ENCODE measurements around the gene FGF7. TPM values are rescaled to one million over a fixed set of nuclear protein-coding genes. Genes with fewer than 3 reads are reported as not detected.

Gene FGF7
- total and polyA plus RNA-seq, 2 donors (not counting 3 experiments of a cell fraction or from before 2014, with no cell fraction given): not detected

DNA sequence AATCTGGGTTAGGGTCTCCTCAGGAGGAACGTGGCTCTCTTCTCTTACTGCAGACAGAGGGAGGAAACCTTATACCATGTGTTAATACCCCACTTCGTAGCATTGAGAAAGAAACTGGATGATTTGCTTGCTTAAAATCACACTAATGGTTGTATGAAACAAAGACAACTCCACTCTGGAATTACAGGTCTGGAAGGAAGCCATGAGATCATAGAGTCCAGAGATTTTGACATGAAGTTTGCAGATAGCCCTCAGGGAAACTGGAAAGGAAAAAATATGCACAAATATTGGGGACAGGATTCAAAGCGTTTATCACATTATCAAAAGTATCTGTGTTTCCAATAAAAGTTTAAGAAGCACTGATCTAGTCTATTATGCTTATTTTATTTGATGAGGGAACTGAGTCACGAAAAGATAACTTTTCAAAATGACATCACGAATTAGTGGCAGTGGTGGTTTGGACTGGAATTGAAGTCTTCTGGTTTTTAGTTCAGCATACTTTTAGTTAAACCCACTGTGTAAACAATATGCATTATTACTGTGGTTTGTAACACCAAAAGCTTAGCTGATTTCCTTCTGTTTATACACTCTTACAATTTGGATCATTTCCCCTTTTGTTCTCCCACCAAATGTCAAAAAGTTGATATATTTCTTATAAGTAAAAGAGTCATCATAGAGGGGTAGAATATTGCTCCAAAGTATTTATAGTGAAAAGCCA lies 16.8 kb downstream of the FGF7 start:
- H3K9me1 ChIP-seq (replicated peaks; ENCODE audit: control insufficient read depth, extremely low read depth, insufficient read depth, low read length): no peaks in the 10 kb centered on the region
- ChIA-PET POLR2A (no interaction called here), CTCF (interaction anchor here (1.1 kb wide), 1 partner anchor 10 kb away, joined by 3 read pairs; no protein-coding TSS in a partner anchor)
- no peak overlapping the region for H3K9ac ChIP-seq (replicated peaks; ENCODE audit: extremely low read depth, insufficient read depth, low read length)
- BruUV-seq (replicated peaks): no TSS peak
- H2AFZ ChIP-seq (ENCODE audit: low read depth, low read length): no peak overlapping the region
- H3K4me2 ChIP-seq (ENCODE audit: insufficient read depth, low read length): no peak overlapping the region
- no peak overlapping the region for H3K27ac ChIP-seq (ENCODE audit: insufficient read depth, low read depth, low read length)
- no peaks in the 10 kb centered on the region for H3K4me1 ChIP-seq (ENCODE audit: control insufficient read depth, extremely low read depth, insufficient read depth, low read length)
- H3K4me3 ChIP-seq (replicated peaks in 1 of 3; ENCODE audit: insufficient read depth in 1 of 3, low read depth in 1 of 3, low read length in 3 of 3): no peak overlapping the region
- no peaks in the 10 kb centered on the region for H3K27me3 ChIP-seq (ENCODE audit: control insufficient read depth in 2 of 2, insufficient read depth in 2 of 2, low read length in 2 of 2)
- H3K79me2 ChIP-seq (ENCODE audit: control insufficient read depth, insufficient read depth, low read length): no peaks in the 10 kb centered on the region
- intact Hi-C loops (cut with micrococcal nuclease) (no loop called here), dilution Hi-C loops (cut with MboI; ENCODE audit: extremely low pct_ligation_motif_present, low sequenced_read_pairs) (no loop called here)
- H3K36me3 ChIP-seq (ENCODE audit: control insufficient read depth in 2 of 2, extremely low read depth in 1 of 2, insufficient read depth in 2 of 2, low read length in 2 of 2): no peaks in the 10 kb centered on the region
- no peak for DNase-seq (ENCODE audit: low read depth, low spot score)
- TF ChIP-seq GATA2 (IDR thresholded peaks at IDR 0.05; ENCODE audit: insufficient read depth, insufficient read length, low read depth, low read length) (no peak), MYC (IDR thresholded peaks at IDR 0.05; ENCODE audit: low read depth, low read length) (no peak), EZH2 (IDR thresholded peaks at IDR 0.05; ENCODE audit: borderline replicate concordance, low read depth, low read length, severe bottlenecking) (no peak), JUN (IDR thresholded peaks at IDR 0.05; ENCODE audit: borderline replicate concordance, insufficient read depth, insufficient read length, low read depth) (no peak), POLR2AphosphoS5 (IDR thresholded peaks at IDR 0.05; ENCODE audit: insufficient read depth, low read depth, low read length) (no peak), FOS (IDR thresholded peaks at IDR 0.05; ENCODE audit: borderline replicate concordance, insufficient read depth, low read length) (no peak)
- TF ChIP-seq, protein P1, sequence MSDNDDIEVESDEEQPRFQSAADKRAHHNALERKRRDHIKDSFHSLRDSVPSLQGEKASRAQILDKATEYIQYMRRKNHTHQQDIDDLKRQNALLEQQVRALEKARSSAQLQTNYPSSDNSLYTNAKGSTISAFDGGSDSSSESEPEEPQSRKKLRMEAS (IDR thresholded peaks at IDR 0.05; ENCODE audit: insufficient read depth, insufficient read length): no peak
- TF ChIP-seq, protein P2, sequence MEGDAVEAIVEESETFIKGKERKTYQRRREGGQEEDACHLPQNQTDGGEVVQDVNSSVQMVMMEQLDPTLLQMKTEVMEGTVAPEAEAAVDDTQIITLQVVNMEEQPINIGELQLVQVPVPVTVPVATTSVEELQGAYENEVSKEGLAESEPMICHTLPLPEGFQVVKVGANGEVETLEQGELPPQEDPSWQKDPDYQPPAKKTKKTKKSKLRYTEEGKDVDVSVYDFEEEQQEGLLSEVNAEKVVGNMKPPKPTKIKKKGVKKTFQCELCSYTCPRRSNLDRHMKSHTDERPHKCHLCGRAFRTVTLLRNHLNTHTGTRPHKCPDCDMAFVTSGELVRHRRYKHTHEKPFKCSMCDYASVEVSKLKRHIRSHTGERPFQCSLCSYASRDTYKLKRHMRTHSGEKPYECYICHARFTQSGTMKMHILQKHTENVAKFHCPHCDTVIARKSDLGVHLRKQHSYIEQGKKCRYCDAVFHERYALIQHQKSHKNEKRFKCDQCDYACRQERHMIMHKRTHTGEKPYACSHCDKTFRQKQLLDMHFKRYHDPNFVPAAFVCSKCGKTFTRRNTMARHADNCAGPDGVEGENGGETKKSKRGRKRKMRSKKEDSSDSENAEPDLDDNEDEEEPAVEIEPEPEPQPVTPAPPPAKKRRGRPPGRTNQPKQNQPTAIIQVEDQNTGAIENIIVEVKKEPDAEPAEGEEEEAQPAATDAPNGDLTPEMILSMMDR (IDR thresholded peaks at IDR 0.05; ENCODE audit: extremely low read depth in 1 of 2, insufficient read depth in 1 of 2, low read depth in 1 of 2, low read length in 2 of 2): no peak
- no peak for FAIRE-seq
- no peaks in the 10 kb centered on the region for H3K9me3 ChIP-seq (replicated peaks; ENCODE audit: control insufficient read depth, insufficient read depth, low read length)
- H4K20me1 ChIP-seq (replicated peaks; ENCODE audit: control insufficient read depth, extremely low read depth, insufficient read depth, low read length): no peaks in the 10 kb centered on the region
